GM13976 (cell line): ENCODE data around the gene MSMP.

Experiments
- DNase-seq: peaks from one replicate; pipeline ENCODE4 v3.0.0; 2012; ENCODE audit warnings: low spot score
- CTCF ChIP-seq: IDR thresholded peaks from 2 replicates; pipeline ENCODE4 v1.5.1; 2012; ENCODE audit warnings: borderline replicate concordance, mild to moderate bottlenecking; ENCODE audit not compliant: insufficient read depth; ENCODE audit errors: extremely low read depth, missing control alignments, control extremely low read depth
- in situ Hi-C: fragments of 300-500 bp; cut with MboI; formaldehyde crosslinking; loops from one replicate; pipeline ENCODE4 v1.12.0; 2022; ENCODE audit warnings: low sequenced_read_pairs, mixed read lengths, inconsistent platforms; ENCODE audit not compliant: unreplicated experiment

The MSMP gene

GRCh38 chr9:35712762-35713400 lies 41.2 kb downstream of the MSMP start:
- in situ Hi-C loops = no loop called here
- no peak for DNase-seq
- no peak for TF ChIP-seq CTCF

- DNase-seq = peak; percentile 68
- in situ Hi-C loops = no loop called here
- no peak for TF ChIP-seq CTCF
These were observed 42.3 kb downstream of the MSMP start for GRCh38 chr9:35711501-35712428.

- no peak for DNase-seq
- no peak for TF ChIP-seq CTCF
- in situ Hi-C loops = no loop called here
These were observed 43.1 kb downstream of the MSMP start for GRCh38 chr9:35710818-35711500.

GRCh38 chr9:35708146-35708545 lies 45.9 kb downstream of the MSMP start:
- in situ Hi-C loops = no loop called here
- DNase-seq = no peak
- no peak for TF ChIP-seq CTCF

- no peak for DNase-seq
- in situ Hi-C loops = no loop called here
- TF ChIP-seq CTCF = no peak
These were observed 47.1 kb downstream of the MSMP start for GRCh38 chr9:35706951-35707350.

GRCh38 chr9:35705836-35706430 lies 48.1 kb downstream of the MSMP start:
- DNase-seq = no peak
- in situ Hi-C loops = no loop called here
- no peak for TF ChIP-seq CTCF
